ENCODE results near the gene DDX3X.
"Not testable (repeated sequence)": the region's sequence is repeated elsewhere in the genome, so short reads cannot be mapped to it uniquely, and the experiment has no call there.

GRCh38 chrX:41316266-41316665 is 17.7 kb upstream of the DDX3X start:
- TF ChIP-seq CTCF (conservative IDR thresholded peaks at IDR 0.05; ENCODE audit: low read length); EZH2phosphoT487 (IDR thresholded peaks at IDR 0.05; ENCODE audit: borderline replicate concordance): not testable (repeated sequence)
